ENCODE measurements around the gene CLDND1.

The CLDND1 gene

GRCh38 chr3:98513736-98514135 is 9.0 kb downstream of the CLDND1 start:
- no peak for DNase-seq (ENCODE audit: low spot score)

DNA sequence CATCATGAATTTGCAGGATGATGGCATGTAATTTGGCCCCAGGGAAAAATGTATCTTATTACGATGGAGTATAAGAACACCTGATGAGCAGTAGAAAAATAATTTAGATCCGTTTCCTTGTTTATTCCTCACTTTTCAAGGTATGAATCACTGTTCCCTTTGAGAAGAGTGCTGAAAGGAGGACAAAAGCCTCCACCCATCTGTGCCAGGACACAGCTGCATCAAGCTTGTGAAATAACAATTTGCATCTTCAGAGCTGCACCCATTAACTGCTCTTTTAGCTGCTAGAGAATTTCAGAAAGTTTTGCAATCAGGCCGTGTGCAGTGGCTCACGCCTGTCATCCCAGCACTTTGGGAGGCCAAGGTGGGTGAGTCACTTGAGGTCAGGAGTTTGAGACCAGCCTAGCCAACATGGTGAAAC is 9.6 kb downstream of the CLDND1 start:
- DNase-seq (ENCODE audit: low spot score) = peak; percentile 64

GRCh38 chr3:98512576-98512975 is 10.1 kb downstream of the CLDND1 start:
- DNase-seq (ENCODE audit: low spot score) = no peak

DNA sequence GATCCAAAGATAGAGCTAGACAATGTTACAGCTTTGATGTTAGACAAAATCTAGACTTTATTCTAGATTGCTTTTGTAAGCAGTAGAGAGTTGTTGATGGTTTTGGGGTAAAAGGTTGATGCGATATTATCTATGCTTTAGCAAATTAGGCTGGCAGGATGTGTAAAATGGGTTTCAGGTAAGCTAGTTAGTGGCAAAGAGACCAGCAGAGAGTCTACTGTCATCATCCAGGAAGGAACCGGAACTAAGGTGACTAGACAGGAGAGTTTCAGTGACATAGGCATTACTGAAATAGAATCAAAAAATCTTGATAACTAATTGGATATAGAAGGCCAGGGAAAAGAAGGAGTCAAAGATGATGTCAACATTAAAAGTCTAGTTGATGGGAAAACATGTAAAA is 14.1 kb downstream of the CLDND1 start:
- no peak for DNase-seq (ENCODE audit: low spot score)

GRCh38 chr3:98504539-98504938 is 18.2 kb downstream of the CLDND1 start:
- no peak for DNase-seq (ENCODE audit: low spot score)

GRCh38 chr3:98501863-98502576 is 20.7 kb downstream of the CLDND1 start:
- no peak for DNase-seq (ENCODE audit: low spot score)

- DNase-seq (ENCODE audit: low spot score) = no peak
Observed at GRCh38 chr3:98501270-98501669, 21.4 kb downstream of the CLDND1 start.

- peak; percentile 29 for DNase-seq (ENCODE audit: low spot score)
Observed at GRCh38 chr3:98500019-98500418, 22.7 kb downstream of the CLDND1 start.

GRCh38 chr3:98497381-98497780 is 25.3 kb downstream of the CLDND1 start, which contains the start of gene OR5K2:
Gene OR5K2 (plus strand): TSS chr3:98497681. CDS start chr3:98497681, 0 bp downstream.
- DNase-seq (ENCODE audit: low spot score) = no peak

DNA sequence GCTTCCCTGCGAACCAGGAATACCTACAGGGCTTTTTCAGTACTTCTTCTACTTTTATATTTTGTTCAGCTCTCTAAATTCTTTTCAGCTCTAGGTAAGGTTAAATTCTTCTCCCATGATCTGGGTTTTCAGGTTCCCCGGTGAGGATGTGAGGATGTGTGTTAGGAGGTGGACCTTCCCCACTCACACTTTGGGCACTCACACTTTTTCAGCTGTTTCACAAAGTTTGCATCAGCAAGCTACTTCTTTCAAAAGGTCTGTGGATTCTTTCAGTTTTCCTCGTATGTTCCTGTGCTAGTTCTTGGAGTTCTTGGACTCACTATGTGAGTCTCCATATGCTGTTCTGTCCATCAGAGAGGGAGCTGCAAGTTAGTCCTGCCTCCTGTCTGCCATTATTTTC is 39.1 kb downstream of the CLDND1 start:
- DNase-seq (ENCODE audit: low spot score) = no peak

GRCh38 chr3:98482717-98483482 is 39.8 kb downstream of the CLDND1 start:
- peak; percentile 14 for DNase-seq (ENCODE audit: low spot score)
